Fibroblast of skin of back (primary cell): ENCODE measurements around the gene M1AP.
A peak's percentile ranks its signal among the peaks of the same experiment; 100 is the strongest.

Experiments
- DNase-seq: peaks from one replicate; pipeline ENCODE4 v3.0.0-alpha.2; 2013

Gene M1AP

DNA sequence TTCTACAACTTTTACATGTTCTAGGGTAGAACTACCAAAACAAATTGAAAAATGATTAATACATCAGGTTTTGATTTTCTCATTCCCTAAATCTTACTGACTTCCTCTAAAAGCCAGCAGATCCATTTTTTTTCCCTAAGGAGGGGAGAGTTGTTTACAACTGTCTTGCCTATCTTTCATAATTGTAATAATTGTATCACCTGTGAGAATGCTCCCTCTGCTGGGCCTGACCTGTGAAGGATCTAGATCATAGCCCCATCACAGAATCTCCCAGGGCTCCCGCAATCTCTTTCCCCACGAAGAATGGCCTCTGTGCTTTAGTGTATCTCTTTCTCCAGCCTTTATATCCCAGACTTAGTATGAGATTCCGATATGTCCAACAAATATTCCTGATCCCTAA, 103.5 kb downstream of the M1AP start:
- no peak for DNase-seq

DNA sequence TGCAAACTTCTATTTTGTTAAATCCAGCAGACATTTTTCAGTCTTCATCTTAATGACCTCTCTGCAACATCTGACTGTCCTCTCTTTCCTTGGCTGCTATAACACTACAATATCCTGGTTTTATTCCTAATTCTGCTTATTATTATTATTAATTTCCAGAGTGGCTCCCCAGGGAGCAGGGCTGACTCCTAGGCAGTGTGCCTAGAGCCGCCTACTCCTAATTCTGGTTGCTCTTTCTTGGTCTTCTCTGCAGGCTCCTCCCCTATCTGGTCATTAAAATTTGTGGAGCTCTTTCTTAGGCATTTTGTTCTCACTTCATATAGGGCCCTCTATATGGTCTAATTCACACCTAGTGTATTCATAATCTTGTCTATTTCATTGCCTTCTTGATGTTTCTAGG, 105.2 kb downstream of the M1AP start:
- no peak for DNase-seq

DNA sequence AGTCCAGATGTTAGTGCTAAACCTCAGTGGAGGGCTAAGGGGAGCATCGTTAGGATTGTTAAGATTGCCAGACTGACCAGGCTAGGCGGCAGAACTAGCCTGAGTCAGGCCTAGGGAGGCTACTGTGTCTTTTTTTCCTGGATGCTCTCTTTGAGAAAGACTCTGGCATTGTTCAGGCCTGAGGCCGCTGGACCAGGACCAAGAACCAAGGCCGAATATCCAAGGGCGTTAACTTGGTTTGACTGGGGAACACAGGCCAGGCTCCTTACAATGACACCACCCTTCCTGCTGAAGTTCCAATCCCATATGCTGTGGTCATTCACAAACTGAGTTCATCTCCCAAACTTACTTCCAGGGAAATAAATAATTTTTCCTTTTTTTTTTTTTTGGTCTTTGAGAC, 107.8 kb downstream of the M1AP start:
- no peak for DNase-seq

DNA sequence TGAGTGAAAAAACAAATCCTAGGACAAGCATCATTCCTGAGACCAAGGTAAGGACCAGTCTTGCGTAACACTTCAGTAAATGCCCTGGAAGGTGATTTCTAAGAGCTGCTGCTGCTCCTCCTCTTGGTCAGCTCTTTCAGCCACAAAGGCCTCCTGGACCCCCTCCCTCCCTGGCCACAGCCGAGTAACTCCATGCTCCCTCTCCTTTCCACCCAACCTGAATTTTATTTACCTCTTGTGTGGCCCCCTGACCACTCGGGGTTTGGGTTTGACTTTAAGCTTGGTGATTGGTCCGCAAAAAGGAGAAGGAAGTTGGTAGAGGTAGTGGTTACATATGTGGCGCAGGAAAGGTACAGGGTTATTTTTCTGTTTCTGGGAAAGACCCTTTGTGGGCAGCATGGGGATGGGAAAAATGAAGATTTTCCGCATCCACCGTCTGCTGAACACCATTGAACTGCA, 109.2 kb downstream of the M1AP start:
- no peak for DNase-seq

DNA sequence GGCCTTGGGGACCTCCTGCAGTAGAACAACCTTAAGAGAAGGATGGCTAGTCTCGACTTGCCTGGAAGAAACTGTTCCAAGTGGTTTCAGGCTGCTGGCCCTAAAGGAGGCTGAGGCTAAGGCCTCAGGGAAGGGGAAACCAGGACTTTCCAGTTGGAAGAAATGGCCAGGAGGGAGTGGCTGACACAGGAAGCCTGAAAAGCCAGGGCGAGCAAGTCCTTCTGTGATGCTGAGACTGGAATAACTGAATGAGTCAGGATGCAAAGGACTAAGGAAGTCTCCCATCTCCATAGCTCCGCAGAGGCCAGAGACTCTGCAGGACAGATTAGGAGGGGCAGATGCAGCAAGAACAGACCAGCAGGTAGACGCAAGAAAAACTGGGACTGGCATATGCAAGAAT, 111.0 kb downstream of the M1AP start:
- no peak for DNase-seq

DNA sequence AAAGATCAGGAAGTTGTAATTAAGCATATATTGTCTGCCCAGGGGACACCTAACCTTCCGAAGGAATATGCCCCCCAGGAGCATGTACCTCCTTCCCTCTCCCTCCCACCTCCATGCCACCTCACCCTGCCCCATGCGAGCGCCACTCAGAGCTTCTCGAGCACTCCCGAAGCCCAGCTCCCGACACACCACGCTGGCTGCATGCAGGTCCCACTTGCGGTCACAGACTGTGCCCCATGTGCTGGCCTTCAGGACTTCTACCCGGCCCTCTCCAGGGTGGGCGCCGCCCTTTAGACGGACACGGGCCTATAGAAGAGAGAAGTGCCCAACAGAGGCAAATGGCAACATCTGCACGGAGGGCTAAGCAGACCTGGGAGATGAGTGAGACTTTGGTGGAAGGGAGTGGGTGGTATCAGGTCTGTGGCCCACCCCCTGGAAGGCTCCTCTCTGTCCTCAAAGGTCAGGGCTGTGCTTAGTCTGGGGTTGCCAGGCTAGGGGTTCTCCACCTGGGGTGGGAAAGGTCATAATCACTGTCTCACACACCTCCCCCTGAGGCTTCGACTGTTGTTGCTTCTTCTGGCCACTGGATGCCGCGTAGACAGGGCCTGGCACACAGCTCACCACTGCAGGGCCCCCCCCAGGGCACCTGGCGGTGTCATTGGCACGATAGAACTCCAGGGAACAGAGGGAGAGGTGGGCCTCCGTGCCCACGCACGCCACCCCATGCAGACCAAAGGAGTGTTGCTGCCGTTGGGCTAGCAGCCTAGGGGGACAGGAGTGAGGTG, 111.8 kb downstream of the M1AP start:
- DNase-seq = no peak

DNA sequence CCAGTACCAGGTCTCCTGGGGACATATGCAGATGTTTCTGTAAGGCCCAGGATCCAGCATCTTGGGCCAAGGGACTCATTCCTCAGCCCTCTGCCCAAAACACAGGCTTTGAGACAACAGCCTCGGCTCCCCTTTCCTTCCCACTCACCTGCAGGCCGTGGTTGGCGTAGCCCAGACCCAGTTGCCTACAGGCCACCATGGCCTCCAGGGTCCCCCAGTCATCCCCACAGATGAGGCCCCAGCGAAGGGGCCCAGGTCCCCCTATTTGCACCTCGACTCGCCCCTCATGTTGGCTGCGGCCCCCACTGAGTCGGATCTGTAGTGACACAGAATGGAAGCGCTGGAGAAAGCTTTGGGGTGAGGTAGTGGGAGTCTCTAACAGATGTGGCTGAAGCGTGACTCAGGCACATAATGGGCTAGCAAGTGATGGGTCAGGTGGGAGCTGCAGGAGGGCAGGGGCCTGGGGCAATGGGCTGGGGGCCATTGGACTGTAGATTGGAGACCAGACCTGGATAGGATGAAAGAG, 112.6 kb downstream of the M1AP start:
- no peak for DNase-seq

DNA sequence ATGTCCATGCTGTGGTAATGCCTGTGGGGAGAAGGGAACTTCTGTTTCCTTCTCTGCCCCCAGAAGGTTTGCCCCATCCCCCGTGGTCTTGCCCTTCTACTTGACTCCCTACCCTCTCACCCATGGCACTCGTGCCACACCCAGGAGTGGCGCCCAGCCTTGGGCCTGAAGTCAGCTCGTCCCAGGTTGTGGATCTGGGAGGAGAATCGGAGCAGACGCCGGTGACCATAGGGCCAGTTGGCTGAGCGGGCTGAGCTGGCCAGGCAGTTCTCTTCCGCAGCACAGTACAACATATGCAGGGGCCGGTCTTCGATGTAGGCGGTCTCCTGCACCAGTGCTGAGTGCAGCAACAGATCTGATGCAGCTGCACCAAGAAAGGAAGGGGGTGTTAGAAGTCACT, 113.7 kb downstream of the M1AP start:
- DNase-seq = no peak

DNA sequence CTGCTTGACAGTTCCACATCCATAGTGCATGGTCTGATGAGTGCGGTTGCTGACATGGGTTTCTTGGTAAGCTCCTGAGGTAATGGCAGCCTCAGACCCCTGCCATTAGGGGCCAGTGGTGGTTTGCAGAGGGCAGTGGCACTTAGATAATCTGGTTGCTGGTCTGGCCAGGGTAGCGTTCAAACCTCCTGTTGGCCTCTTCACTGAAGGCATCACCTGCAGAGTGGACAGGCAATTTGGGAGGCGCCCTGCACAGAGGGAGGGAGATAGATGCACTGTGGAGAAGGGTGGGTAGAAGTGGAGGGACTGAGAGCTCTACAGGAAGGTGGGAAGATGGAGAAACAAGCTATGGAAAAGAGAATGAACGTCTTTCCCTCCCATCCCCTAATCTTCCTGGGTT, 114.7 kb downstream of the M1AP start:
- DNase-seq = no peak

DNA sequence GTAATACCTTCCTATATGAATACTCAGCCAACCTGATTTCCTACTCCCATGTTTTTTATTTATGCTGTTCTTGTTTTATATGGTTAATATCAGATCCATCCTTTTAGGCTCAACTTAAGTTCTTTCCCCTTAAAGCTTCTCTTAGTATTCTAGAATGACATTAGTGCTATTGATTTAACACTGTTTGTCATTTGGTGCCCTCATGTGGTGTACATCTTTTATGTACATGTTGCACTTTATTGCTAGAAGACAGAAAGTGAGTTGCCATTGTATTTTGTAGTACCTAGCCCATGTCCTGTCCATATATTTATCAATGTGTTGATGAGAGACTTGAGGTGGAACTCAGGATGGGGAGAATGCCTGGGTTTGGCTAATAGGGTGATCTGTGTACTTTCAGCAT, 115.9 kb downstream of the M1AP start:
- peak; percentile 48 for DNase-seq

DNA sequence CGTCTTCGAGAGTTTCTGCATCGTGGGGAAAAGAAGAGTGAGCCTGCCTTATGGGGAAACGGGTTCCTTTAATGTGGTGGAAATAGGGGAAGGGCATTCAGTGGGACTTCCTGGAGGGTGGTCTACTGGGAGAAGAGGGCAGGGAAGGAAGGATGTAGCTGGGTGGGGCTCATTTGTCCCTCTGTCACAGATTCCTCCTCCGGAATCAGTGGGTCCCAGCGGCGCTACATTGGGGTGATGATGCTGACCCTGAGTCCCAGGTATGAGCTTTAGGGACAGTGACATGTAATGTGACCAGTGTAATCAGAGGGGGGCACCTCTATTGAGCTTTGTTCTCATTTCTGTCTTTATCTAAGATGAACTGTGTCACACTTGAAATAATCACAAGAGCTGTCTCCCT, 116.5 kb downstream of the M1AP start:
- DNase-seq = no peak

DNA sequence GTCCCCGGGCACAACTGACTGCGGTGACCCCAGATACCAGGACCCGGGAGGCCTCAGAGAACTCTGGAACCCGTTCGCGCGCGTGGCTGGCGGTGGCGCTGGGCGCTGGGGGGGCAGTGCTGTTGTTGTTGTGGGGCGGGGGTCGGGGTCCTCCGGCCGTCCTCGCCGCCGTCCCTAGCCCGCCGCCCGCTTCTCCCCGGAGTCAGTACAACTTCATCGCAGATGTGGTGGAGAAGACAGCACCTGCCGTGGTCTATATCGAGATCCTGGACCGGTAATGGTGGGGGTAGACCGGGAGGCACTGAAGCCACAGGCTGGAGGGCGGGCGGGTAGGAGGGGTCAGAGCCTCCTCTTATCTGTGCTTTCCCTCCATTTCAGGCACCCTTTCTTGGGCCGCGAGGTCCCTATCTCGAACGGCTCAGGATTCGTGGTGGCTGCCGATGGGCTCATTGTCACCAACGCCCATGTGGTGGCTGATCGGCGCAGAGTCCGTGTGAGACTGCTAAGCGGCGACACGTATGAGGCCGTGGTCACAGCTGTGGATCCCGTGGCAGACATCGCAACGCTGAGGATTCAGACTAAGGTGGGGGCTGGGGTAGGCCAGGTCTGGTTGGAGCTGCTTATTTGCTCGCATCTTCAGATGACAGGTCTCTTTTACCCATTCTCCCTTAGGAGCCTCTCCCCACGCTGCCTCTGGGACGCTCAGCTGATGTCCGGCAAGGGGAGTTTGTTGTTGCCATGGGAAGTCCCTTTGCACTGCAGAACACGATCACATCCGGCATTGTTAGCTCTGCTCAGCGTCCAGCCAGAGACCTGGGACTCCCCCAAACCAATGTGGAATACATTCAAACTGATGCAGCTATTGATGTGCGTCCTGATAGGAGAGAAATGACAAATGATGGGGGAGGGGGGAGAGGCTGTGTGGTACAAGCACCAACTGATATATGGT, 117.6 kb downstream of the M1AP start:
- no peak for DNase-seq

DNA sequence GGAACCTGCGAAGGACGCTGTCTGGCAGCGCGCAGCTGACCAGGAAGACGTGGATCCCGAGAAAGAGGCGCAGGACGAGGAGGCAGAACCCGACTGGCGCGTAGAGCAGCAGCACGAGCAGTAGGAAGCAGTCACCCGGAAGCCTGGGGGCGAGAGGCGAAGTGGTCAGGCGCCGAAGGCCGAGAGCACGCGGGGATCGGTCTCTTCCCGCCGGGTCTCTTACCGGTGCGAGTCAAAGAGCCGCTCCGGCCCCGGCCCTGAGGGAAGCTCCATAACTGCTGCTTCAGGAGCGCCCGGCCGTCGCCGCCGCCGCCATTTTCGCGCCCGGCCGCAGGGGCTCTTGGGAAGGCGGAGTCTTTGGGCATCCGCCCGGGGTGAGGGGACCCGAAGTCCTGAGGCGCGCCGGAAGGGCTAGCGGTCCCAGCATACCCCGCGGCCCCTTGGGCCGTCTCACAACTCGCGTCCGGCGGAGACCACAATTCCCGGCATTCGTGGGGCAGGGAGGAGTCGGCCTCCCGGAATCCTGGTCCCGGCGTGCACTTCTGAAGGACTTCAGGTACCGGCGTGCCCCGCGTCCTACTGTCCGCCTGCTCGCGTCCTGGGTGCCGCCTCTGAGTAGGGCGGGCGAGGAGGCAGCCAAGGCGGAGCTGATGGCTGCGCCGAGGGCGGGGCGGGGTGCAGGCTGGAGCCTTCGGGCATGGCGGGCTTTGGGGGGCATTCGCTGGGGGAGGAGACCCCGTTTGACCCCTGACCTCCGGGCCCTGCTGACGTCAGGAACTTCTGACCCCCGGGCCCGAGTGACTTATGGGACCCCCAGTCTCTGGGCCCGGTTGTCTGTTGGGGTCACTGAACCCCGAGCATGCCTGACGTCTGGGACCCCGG, 118.5 kb downstream of the M1AP start, which contains the start of the genes AUP1 and HTRA2:
Gene AUP1 (minus strand): TSS at position 350 of the 882 bp plus-strand sequence. CDS start 77 bp downstream, at position 273.
Gene HTRA2 (plus strand): TSS at position 577 of the 882 bp plus-strand sequence. CDS start 74 bp downstream, at position 651.
- peak; percentile 100 for DNase-seq

DNA sequence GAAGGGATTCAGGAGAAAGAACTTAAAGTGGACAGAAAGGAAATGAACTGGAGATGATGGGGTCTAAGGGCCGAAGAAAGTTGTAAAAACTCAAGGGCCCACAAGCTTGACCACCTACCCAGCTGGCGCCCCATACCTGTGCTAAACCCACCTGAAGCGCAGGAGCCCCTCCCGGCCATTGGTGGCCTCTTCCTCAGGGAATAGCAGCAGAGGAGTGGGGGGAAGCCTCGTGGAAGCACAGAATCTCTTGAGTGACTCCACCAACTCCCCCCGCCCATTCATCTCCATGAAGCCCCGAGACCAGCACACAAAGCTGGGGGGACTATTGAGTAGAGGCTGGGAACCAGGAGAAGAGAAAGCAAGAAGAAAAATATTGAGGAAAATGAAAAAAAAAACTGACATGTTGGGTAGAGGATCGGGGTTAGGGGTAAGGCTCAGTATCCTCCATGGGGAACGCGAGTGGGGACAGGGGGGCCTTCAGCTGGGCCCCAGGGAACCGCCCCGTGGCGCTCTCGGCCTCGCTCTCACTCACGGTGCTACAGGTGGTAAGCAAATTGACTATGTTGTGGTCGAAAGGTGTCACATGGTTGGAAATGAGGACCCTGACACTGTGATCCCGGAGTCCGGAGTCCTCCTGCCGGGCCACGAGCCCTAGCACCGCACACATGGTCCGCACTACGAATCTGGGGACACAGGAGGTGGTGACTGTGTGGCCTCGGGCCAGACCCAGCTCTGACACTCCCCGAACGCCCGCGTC, 119.4 kb downstream of the M1AP start:
- DNase-seq = no peak

DNA sequence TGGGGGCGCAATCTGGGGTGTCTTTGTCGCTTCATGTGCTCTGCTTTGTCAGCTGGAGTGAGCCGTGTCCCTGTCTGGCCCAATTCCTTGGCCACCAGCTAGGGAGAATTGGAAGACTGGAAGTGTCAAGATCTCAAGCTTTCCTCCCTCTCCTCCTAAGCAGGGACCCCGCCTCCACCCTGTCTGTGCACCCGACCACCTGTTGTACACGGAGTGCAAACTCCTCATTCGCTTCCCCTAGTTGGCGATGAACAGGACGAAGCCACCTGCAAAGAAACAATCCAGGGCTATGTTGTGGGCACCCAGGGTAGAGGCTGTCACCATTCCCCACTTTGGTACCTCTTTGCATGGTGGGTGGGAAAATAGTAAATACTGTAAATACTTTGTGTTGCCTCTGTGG, 120.4 kb downstream of the M1AP start:
- DNase-seq = no peak

DNA sequence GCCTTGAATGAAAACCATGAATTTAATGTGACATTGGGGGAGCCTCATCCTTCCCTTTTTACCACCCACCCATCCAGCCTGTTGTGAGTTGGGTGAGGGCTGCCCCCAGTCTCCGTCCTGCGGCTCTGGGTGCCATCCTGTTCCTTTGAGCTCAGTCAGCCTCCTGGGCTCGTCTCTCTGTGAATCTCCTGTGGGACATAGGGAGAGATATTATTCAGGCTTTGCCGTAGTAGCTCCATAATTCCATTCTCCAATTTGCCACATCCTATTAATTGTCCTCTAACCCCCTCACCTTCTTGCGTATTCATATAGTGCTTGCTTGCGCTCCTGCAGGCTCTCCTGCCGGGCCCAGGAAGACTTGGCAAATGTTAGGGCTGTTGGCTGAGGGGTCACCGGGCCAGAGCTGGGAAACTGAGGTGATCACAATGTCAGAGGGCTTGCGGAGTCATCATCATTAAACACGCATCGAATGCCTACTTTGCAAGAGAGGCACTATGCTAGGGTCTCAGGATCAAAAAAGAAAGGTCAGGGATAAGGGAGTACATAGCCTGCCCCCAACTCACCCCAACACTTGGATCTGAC, 121.4 kb downstream of the M1AP start:
- no peak for DNase-seq

DNA sequence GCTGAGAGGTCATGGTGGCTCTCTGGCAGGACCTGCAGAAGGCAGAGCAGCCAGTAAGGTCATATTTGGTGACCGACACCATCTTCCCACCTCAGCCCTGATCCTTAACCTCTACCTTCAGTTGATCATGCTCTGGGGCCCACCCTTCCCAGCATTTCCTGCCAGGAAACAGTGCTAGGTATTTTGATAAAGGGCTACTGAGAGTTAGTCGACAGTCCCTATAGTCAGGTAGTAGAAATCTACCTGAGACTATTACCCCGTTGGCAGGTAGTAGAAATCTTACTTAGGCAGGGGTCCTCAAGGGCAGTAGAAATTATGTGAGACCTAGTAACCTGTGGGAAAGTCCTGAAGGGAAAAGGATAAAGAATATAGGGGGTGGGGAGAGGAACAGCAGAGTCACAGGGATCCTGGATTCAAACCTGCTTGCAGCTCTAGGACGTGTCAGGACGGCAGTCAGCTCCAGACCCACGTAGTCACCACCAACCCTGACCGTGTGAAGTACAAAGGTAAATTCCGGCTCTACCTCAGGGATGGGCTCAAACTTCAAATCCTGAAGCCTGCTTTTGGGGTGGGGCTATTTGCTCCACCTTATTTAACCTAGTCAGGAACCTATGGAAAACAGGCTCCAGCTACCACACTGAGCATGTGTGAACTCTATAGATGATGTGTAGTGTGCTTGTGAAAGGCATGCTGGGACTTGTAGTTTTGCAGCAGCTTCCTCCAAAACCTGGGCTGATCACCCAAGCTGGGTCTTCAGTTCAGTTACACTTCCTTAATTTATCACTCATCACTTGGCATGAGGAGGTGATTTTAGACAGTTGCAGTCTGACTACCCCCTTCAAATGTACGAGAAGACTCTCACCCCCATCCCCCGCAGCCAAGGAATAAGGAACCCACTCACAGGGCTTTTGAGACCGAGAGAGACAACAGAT, 122.1 kb downstream of the M1AP start, which contains the start of gene DQX1:
Gene DQX1 (minus strand): TSS at position 515 of the 932 bp plus-strand sequence. CDS start 502 bp downstream, at position 13.
- peak; percentile 39 for DNase-seq

DNA sequence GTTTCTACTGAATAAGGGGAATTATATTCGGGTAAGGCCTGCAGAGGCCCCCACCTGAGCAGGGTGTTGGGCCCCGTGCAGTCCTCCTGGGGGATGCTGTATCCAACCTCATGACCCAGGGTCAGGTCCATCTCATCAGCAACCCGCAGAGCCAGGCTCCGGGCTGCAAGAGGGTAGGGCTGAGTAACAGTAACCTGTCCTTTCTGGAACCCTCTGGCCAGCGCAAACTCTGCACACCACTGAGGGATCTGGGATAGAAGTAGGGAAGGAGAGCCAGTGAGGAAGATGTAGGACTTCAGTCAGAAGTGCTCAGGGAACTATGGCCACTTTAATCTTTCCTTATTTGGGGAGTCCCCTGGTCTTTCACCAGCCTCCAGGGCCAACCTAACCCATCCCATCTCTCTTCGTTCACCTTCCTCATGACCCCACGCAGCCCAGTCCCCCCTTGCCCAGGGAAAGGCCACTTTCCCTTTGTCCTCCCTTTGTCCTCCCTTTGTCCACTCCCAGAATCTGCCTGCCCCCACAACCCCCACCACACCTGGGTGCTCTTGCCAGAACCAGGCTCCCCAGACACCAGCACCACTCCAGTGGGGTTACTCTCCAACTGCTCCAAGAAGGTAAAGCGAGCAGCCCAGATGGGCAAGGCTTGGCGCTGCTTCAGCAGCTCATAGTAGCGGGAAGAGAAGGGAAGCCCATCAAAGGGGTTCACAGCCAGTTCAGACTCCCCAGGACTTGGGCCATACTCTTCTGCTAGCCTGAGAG, 123.0 kb downstream of the M1AP start:
- no peak for DNase-seq

DNA sequence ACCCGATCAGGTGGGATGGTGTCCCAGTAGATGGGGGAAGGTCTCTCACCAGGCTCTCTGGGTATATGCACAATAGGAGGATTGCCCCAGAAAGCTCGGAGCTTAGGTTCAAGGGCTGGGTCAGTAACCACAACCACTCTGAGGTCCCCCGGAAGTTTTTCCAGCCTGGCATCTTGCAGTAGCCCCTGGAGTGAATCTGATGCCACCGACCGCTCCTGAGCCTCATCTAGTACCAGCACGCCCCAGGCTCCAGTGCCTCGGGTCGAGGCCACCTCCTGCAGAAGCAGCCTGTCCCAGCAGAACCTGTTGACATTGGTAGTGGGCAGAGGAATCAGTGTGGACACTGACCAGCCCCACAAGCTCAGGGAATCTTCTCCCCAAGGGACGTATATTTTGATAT, 124.1 kb downstream of the M1AP start:
- no peak for DNase-seq
